ENCODE data around the gene HELQ.
"Not testable (repeated sequence)": the region's sequence is repeated elsewhere in the genome, so short reads cannot be mapped to it uniquely, and the experiment has no call there.

Gene HELQ

GRCh38 chr4:83436680-83437079, 18.9 kb downstream of the HELQ start:
- H3K9ac ChIP-seq (ENCODE audit: low read depth, low read length): no peak overlapping the region

GRCh38 chr4:83431200-83431599, 24.4 kb downstream of the HELQ start:
- H3K27ac ChIP-seq (ENCODE audit: low read depth, low read length): no peak overlapping the region
- WGBS: 100% methylated on average over 1 of the region's 1 CpG
- no peak overlapping the region for H3K9ac ChIP-seq (ENCODE audit: low read depth, low read length)
- H3K4me3 ChIP-seq (ENCODE audit: low read length): no peak overlapping the region
- no peaks in the 10 kb centered on the region for H3K27me3 ChIP-seq (ENCODE audit: insufficient read depth, low read length)
- H3K9me3 ChIP-seq (ENCODE audit: insufficient read depth, low read depth, low read length): no peaks in the 10 kb centered on the region
- no peaks in the 10 kb centered on the region for H3K4me1 ChIP-seq (ENCODE audit: insufficient read depth, low read length)
- H3K36me3 ChIP-seq (ENCODE audit: insufficient read depth, low read length): peaks cover under 1% of the 10 kb centered on the region; the same call in 1 of the 2 replicates

More at GRCh38 chr4:83436680-83437079, 18.9 kb downstream of the HELQ start:
- Histone ChIP-seq H3K9me3 (ENCODE audit: insufficient read depth, low read depth, low read length) (no peaks in the 10 kb centered on the region), H3K36me3 (ENCODE audit: insufficient read depth, low read length) (peaks cover 19% of the 10 kb centered on the region; the same call in 1 of the 2 replicates), H3K4me3 (ENCODE audit: low read length) (no peak overlapping the region), H3K4me1 (ENCODE audit: insufficient read depth, low read length) (no peaks in the 10 kb centered on the region), H3K27ac (ENCODE audit: low read depth, low read length) (no peak overlapping the region), H3K27me3 (ENCODE audit: insufficient read depth, low read length) (no peaks in the 10 kb centered on the region)
- 97% methylated on average over 4 of the region's 4 CpGs for WGBS

- H3K4me1 ChIP-seq (ENCODE audit: insufficient read depth, low read length): no peaks in the 10 kb centered on the region
- H3K4me3 ChIP-seq (ENCODE audit: low read length): no peak overlapping the region
- no peaks in the 10 kb centered on the region for H3K27me3 ChIP-seq (ENCODE audit: insufficient read depth, low read length)
- no peak overlapping the region for H3K9ac ChIP-seq (ENCODE audit: low read depth, low read length)
- H3K9me3 ChIP-seq (ENCODE audit: insufficient read depth, low read depth, low read length): no peaks in the 10 kb centered on the region
- no peak overlapping the region for H3K27ac ChIP-seq (ENCODE audit: low read depth, low read length)
- peaks cover 5% of the 10 kb centered on the region; the same call in 1 of the 2 replicates for H3K36me3 ChIP-seq (ENCODE audit: insufficient read depth, low read length)
Measured at GRCh38 chr4:83418211-83418610, 37.4 kb downstream of the HELQ start.

- Histone ChIP-seq H3K4me1 (ENCODE audit: insufficient read depth, low read length) (no peaks in the 10 kb centered on the region), H3K36me3 (ENCODE audit: insufficient read depth, low read length) (peaks cover 4% of the 10 kb centered on the region; the same call in 1 of the 2 replicates), H3K9me3 (ENCODE audit: insufficient read depth, low read depth, low read length) (no peaks in the 10 kb centered on the region), H3K27ac (ENCODE audit: low read depth, low read length) (no peak overlapping the region), H3K9ac (ENCODE audit: low read depth, low read length) (no peak overlapping the region), H3K27me3 (ENCODE audit: insufficient read depth, low read length) (no peaks in the 10 kb centered on the region), H3K4me3 (ENCODE audit: low read length) (no peak overlapping the region)
- 97% methylated on average over 4 of the region's 4 CpGs for WGBS
Measured at GRCh38 chr4:83417566-83417965, 38.1 kb downstream of the HELQ start.

GRCh38 chr4:83413676-83414075, 41.9 kb downstream of the HELQ start:
- Histone ChIP-seq H3K27ac (ENCODE audit: low read depth, low read length) (no peak overlapping the region), H3K4me1 (ENCODE audit: insufficient read depth, low read length) (no peaks in the 10 kb centered on the region), H3K36me3 (ENCODE audit: insufficient read depth, low read length) (peaks cover 4% of the 10 kb centered on the region; the same call in 1 of the 2 replicates), H3K9me3 (ENCODE audit: insufficient read depth, low read depth, low read length) (no peaks in the 10 kb centered on the region), H3K9ac (ENCODE audit: low read depth, low read length) (no peak overlapping the region), H3K4me3 (ENCODE audit: low read length) (no peak overlapping the region), H3K27me3 (ENCODE audit: insufficient read depth, low read length) (no peaks in the 10 kb centered on the region)
- whole genome bisulfite sequencing: 100% methylated on average over 2 of the region's 2 CpGs

- no peak overlapping the region for H3K27ac ChIP-seq (ENCODE audit: low read depth, low read length)
- no peak overlapping the region for H3K9ac ChIP-seq (ENCODE audit: low read depth, low read length)
- H3K27me3 ChIP-seq (ENCODE audit: insufficient read depth, low read length): no peaks in the 10 kb centered on the region
- 86% methylated on average over 1 of the region's 1 CpG for WGBS
- H3K36me3 ChIP-seq (ENCODE audit: insufficient read depth, low read length): peaks cover 8% of the 10 kb centered on the region; the same call in 1 of the 2 replicates
- H3K4me1 ChIP-seq (ENCODE audit: insufficient read depth, low read length): no peaks in the 10 kb centered on the region
- H3K9me3 ChIP-seq (ENCODE audit: insufficient read depth, low read depth, low read length): no peaks in the 10 kb centered on the region
- no peak overlapping the region for H3K4me3 ChIP-seq (ENCODE audit: low read length)
Measured at GRCh38 chr4:83408908-83409307, 46.7 kb downstream of the HELQ start.

GRCh38 chr4:83405844-83406816, 49.5 kb downstream of the HELQ start:
- 94% methylated on average over 4 of the region's 5 CpGs for whole genome bisulfite sequencing
- Histone ChIP-seq H3K4me1 (ENCODE audit: insufficient read depth, low read length) (no peaks in the 10 kb centered on the region), H3K27me3 (ENCODE audit: insufficient read depth, low read length) (no peaks in the 10 kb centered on the region), H3K9ac (ENCODE audit: low read depth, low read length) (no peak overlapping the region), H3K36me3 (ENCODE audit: insufficient read depth, low read length) (peaks cover 8% of the 10 kb centered on the region; the same call in 1 of the 2 replicates), H3K27ac (ENCODE audit: low read depth, low read length) (no peak overlapping the region), H3K9me3 (ENCODE audit: insufficient read depth, low read depth, low read length) (no peaks in the 10 kb centered on the region), H3K4me3 (ENCODE audit: low read length) (no peak overlapping the region)

- H3K4me3 ChIP-seq (ENCODE audit: low read length); H3K27ac ChIP-seq (ENCODE audit: low read depth, low read length); H3K4me1 ChIP-seq (ENCODE audit: insufficient read depth, low read length); H3K36me3 ChIP-seq (ENCODE audit: insufficient read depth, low read length); H3K9ac ChIP-seq (ENCODE audit: low read depth, low read length): not testable (repeated sequence)
- peaks cover 13% of the 10 kb centered on the region for H3K9me3 ChIP-seq (ENCODE audit: insufficient read depth, low read depth, low read length)
- 94% methylated on average over 10 of the region's 10 CpGs for WGBS
- H3K27me3 ChIP-seq (ENCODE audit: insufficient read depth, low read length): peaks cover 24% of the 10 kb centered on the region
Measured at GRCh38 chr4:83398158-83398557, 57.5 kb downstream of the HELQ start.

GRCh38 chr4:83393908-83394307, 61.7 kb downstream of the HELQ start:
- WGBS: 91% methylated on average over 4 of the region's 4 CpGs
- Histone ChIP-seq H3K4me3 (ENCODE audit: low read length) (no peak overlapping the region), H3K36me3 (ENCODE audit: insufficient read depth, low read length) (no peaks in the 10 kb centered on the region), H3K9ac (ENCODE audit: low read depth, low read length) (no peak overlapping the region), H3K4me1 (ENCODE audit: insufficient read depth, low read length) (peaks cover 19% of the 10 kb centered on the region), H3K9me3 (ENCODE audit: insufficient read depth, low read depth, low read length) (peaks cover 13% of the 10 kb centered on the region), H3K27ac (ENCODE audit: low read depth, low read length) (no peak overlapping the region), H3K27me3 (ENCODE audit: insufficient read depth, low read length) (peaks cover 67% of the 10 kb centered on the region)

- H3K27me3 ChIP-seq (ENCODE audit: insufficient read depth, low read length): peaks cover 80% of the 10 kb centered on the region
- WGBS: 95% methylated on average over 2 of the region's 2 CpGs
- H3K4me1 ChIP-seq (ENCODE audit: insufficient read depth, low read length): peaks cover 19% of the 10 kb centered on the region
Measured at GRCh38 chr4:83392562-83392961, 63.1 kb downstream of the HELQ start.

GRCh38 chr4:83390944-83391343, 64.7 kb downstream of the HELQ start:
- H3K27ac ChIP-seq (ENCODE audit: low read depth, low read length): no peak overlapping the region
- H3K27me3 ChIP-seq (ENCODE audit: insufficient read depth, low read length): peaks cover 82% of the 10 kb centered on the region
- no peaks in the 10 kb centered on the region for H3K36me3 ChIP-seq (ENCODE audit: insufficient read depth, low read length)
- no peak overlapping the region for H3K4me3 ChIP-seq (ENCODE audit: low read length)
- no peak overlapping the region for H3K9ac ChIP-seq (ENCODE audit: low read depth, low read length)
- H3K9me3 ChIP-seq (ENCODE audit: insufficient read depth, low read depth, low read length): no peaks in the 10 kb centered on the region
- H3K4me1 ChIP-seq (ENCODE audit: insufficient read depth, low read length): peaks cover 29% of the 10 kb centered on the region
- WGBS: 67% methylated on average over 6 of the region's 6 CpGs

More at GRCh38 chr4:83392562-83392961, 63.1 kb downstream of the HELQ start:
- no peak overlapping the region for H3K4me3 ChIP-seq (ENCODE audit: low read length)
- peaks cover 8% of the 10 kb centered on the region for H3K9me3 ChIP-seq (ENCODE audit: insufficient read depth, low read depth, low read length)
- no peak overlapping the region for H3K9ac ChIP-seq (ENCODE audit: low read depth, low read length)
- no peaks in the 10 kb centered on the region for H3K36me3 ChIP-seq (ENCODE audit: insufficient read depth, low read length)
- no peak overlapping the region for H3K27ac ChIP-seq (ENCODE audit: low read depth, low read length)
